HG02970 (cell line): ENCODE data around the gene TMEM127.
"Not testable (repeated sequence)": the region's sequence is repeated elsewhere in the genome, so short reads cannot be mapped to it uniquely, and the experiment has no call there.

ENCODE experiments used
- ATAC-seq: cut with Tn5 transposase; IDR thresholded peaks from one replicate; pipeline ENCODE4 v1.9.1; 2021; ENCODE audit warnings: mild to moderate bottlenecking, moderate library complexity, moderate number of reproducible peaks; ENCODE audit not compliant: unreplicated experiment, low FRiP score

The TMEM127 gene

GRCh38 chr2:96265840-96266679 is at the start of gene TMEM127, which contains the start of gene CIAO1:
TMEM127 (minus strand) TSS chr2:96265997; CDS start chr2:96265381, 616 bp downstream.
CIAO1 (plus strand) TSS chr2:96266225; CDS start chr2:96266351, 126 bp downstream.
- peak; percentile 89 for ATAC-seq

- ATAC-seq = no peak
Observed at GRCh38 chr2:96315005-96315399, 49.2 kb upstream of the TMEM127 start.

GRCh38 chr2:96308248-96308647 is 42.5 kb upstream of the TMEM127 start:
- ATAC-seq = no peak

GRCh38 chr2:96306370-96306769 is 40.6 kb upstream of the TMEM127 start:
- ATAC-seq = no peak

GRCh38 chr2:96305979-96306308 is 40.1 kb upstream of the TMEM127 start:
- ATAC-seq = no peak

- peak; percentile 82 for ATAC-seq
Observed at GRCh38 chr2:96305091-96305978, 39.5 kb upstream of the TMEM127 start, which contains the start of gene SNRNP200. SNRNP200 (minus strand) TSS chr2:96305546; CDS start chr2:96305437, 109 bp downstream.

- ATAC-seq = no peak
Observed at GRCh38 chr2:96304606-96305005, 38.8 kb upstream of the TMEM127 start.

GRCh38 chr2:96301865-96302264 is 36.1 kb upstream of the TMEM127 start:
- no peak for ATAC-seq

GRCh38 chr2:96296925-96297324 is 31.1 kb upstream of the TMEM127 start:
- ATAC-seq = no peak

- ATAC-seq = not testable (repeated sequence)
Observed at GRCh38 chr2:96294271-96294670, 28.5 kb upstream of the TMEM127 start.

- ATAC-seq = no peak
Observed at GRCh38 chr2:96291751-96292150, 26.0 kb upstream of the TMEM127 start.

- no peak for ATAC-seq
Observed at GRCh38 chr2:96287273-96287856, 21.6 kb upstream of the TMEM127 start.

- ATAC-seq = no peak
Observed at GRCh38 chr2:96276787-96277499, 11.1 kb upstream of the TMEM127 start.

- no peak for ATAC-seq
Observed at GRCh38 chr2:96274355-96275056, 8.7 kb upstream of the TMEM127 start.

- ATAC-seq = no peak
Observed at GRCh38 chr2:96273763-96274162, 8.0 kb upstream of the TMEM127 start.

- no peak for ATAC-seq
Observed at GRCh38 chr2:96271995-96272394, 6.2 kb upstream of the TMEM127 start.

GRCh38 chr2:96267159-96267971 is 1.6 kb upstream of the TMEM127 start:
- no peak for ATAC-seq

- peak; percentile 6 for ATAC-seq
Observed at GRCh38 chr2:96265349-96265839, 403 bp downstream of the TMEM127 start.
